Epithelial cell of proximal tubule (primary cell): Measurements from ENCODE around the gene HSD3B2. TPM values are rescaled to one million over a fixed set of nuclear protein-coding genes. Genes with fewer than 3 reads are reported as not detected.

ENCODE experiments used
- DNase-seq: peaks from one replicate; pipeline ENCODE4 v3.0.0-alpha.2; 2011; ENCODE audit warnings: low read depth
- H3K4me3 ChIP-seq: 2 replicates; pipeline ENCODE4 v1.5.1; 2011; ENCODE audit warnings: low read depth, mild to moderate bottlenecking, low read length
- CTCF ChIP-seq: conservative IDR thresholded peaks from 2 replicates; pipeline ENCODE4 v1.5.1; 2012; ENCODE audit warnings: low read depth, mild to moderate bottlenecking, low read length
- total RNA-seq: library from RNA; depleted of rRNA; stranded (reverse); fragments of >200 nt; gene quantifications from 2 replicates; pipeline ENCODE4 v1.2.3, GENCODE V29; 2015

The HSD3B2 gene
- total RNA-seq, 1 donor from 2014 or later = not detected

- TF ChIP-seq CTCF = no peak
- DNase-seq = no peak
These were observed 32.6 kb downstream of the HSD3B2 start for GRCh38 chr1:119447344-119448126.

GRCh38 chr1:119448127-119448511, 33.2 kb downstream of the HSD3B2 start:
- no peak for DNase-seq
- no peak overlapping the region for H3K4me3 ChIP-seq
- TF ChIP-seq CTCF = peak; percentile 32

More at GRCh38 chr1:119447344-119448126, 32.6 kb downstream of the HSD3B2 start:
- H3K4me3 ChIP-seq = no peak overlapping the region

- no peak for DNase-seq
- TF ChIP-seq CTCF = no peak
- no peak overlapping the region for H3K4me3 ChIP-seq
These were observed 35.0 kb downstream of the HSD3B2 start for GRCh38 chr1:119449971-119450370.

- DNase-seq = no peak
- no peak for TF ChIP-seq CTCF
- no peak overlapping the region for H3K4me3 ChIP-seq
These were observed 36.2 kb downstream of the HSD3B2 start for GRCh38 chr1:119451158-119451557.

- no peak for TF ChIP-seq CTCF
- no peak overlapping the region for H3K4me3 ChIP-seq
- no peak for DNase-seq
These were observed 37.1 kb downstream of the HSD3B2 start for GRCh38 chr1:119452091-119452490.

- DNase-seq = no peak
- TF ChIP-seq CTCF = no peak
- H3K4me3 ChIP-seq = no peak overlapping the region
These were observed 38.1 kb downstream of the HSD3B2 start for GRCh38 chr1:119453021-119453420.

- TF ChIP-seq CTCF = no peak
- H3K4me3 ChIP-seq = no peak overlapping the region
- no peak for DNase-seq
These were observed 48.0 kb downstream of the HSD3B2 start for GRCh38 chr1:119462964-119463363.
